Stimulated activated CD8-positive, alpha-beta memory T cell treated with anti-CD3 and anti-CD28 coated beads, Interleukin-12 subunit alpha, Interleukin-12 subunit beta, amount 100 ng/mL, for 1 hour (primary cell): Measurements from ENCODE around the gene CEP89.
"Not testable (repeated sequence)": the region's sequence is repeated elsewhere in the genome, so short reads cannot be mapped to it uniquely, and the experiment has no call there.

Experiments used
- DNase-seq: peaks from one replicate; pipeline ENCODE4 v3.0.0-alpha.2; 2020; ENCODE audit warnings: low read depth

Gene CEP89

DNA sequence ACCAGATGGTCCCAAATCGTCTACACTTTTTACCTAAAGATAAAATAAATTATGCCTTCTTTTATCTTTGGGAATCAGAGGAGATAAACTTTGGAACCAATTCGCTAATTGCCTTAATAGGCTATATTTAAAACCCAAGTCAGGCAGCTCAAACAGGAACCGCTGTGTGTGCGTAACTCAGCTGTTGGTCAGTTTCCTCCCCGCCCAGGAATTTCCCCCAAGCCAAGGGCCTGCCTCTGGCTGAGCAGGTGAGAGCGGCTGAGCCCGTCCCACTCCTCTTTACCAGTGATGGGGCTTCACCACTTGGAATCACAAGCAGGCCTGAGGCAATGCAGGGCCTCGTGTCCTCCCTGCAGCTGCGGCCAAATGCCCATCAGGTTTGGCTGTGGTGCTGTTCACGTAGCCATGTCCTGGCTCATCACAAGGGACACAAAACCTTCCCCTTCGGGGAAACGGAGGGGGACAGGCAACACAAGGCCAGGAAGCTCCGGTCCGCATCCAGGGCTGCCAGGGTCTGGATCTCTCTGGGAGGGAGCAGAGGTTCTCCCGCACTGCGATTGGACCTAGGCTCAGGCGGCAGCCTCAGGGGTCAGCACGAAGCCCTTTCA is 101.7 kb downstream of the CEP89 start:
- DNase-seq: no peak

DNA sequence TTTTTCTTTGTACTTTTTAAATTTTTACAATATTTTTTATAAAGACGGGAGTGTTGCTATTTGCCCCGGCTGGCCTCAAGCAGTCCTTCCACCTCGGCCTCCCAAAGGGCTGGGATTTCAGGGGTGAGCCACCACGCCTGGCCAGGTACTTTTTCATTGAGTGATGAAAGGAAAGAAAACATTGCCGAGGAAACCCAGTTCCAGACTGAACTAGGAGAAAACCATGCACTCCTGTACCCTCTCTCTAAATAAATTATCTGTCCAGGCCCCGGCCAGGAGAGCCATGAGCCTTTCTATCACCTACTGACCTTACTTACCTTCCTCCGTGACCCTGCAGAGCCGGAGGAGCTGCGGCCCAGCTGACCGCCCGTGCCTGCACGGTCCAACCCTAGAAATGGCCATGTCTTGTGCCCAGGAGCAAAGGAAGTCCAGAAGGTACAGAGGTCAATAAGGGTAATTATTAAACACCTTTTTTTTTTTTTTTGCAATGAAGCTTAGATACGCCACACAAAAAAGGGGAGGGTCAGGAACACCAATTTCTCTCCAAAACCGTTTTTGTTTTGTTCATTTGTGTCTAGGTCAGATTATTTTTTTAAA is 102.3 kb downstream of the CEP89 start, which contains the start of gene SLC7A9:
Gene SLC7A9 (minus strand): TSS at position 399 of the 597 bp plus-strand sequence. CDS start 1,233 bp downstream, outside the sequence.
- no peak for DNase-seq

DNA sequence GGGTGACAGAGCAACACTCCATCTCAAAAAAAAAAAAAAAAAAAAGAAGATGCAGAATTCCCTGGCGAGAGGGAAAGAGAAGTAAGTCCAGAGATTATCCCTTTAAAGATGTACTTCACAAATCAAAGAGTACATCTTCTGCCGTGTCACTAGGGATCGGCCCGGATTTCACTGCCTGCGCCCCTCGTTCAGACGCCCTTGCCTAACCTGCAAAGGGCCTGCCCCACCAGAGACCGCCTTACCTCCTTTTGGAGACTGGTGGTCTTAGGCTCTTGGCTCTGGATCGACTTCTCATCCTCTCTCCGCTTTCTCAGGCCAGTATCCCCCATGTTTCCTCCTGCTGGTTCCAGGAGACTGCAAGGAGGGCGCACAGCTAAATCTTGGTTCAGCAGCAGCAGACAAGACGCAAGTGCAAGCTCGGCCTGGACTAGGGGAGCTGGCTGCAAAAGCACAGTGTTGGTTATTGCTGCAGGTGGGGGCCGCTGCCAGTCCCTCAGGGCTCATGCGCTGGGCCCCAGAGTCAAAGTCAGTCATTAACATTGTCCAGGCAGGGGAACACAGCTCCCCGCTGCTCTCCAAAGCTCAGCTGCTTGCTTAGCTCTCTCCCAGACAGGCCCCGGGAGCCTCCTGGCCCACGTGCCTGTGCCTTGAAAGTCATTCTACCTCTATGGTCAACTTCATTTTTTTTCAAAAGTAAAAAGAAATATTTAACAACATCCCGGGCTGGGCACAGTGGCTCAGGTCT is 103.4 kb downstream of the CEP89 start:
- no peak for DNase-seq

DNA sequence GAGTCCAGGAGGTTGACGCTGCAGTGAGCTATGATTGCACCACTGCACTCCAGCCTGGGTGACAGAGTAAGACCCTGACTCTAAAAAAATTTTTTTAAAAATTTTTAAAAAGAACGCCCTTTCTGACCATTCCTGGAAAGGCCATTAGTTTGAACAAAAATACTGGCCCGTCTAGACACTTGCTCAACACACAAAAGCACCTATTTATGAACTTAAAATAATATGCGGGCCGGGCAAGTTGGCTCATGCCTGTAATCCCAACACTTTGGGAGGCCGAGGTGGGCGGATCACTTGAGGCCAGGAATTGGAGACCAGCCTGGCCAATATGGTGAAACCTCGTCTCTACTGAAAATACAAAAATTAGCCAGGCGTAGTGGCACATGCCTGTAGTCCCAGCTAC is 104.3 kb downstream of the CEP89 start:
- DNase-seq: not testable (repeated sequence)

DNA sequence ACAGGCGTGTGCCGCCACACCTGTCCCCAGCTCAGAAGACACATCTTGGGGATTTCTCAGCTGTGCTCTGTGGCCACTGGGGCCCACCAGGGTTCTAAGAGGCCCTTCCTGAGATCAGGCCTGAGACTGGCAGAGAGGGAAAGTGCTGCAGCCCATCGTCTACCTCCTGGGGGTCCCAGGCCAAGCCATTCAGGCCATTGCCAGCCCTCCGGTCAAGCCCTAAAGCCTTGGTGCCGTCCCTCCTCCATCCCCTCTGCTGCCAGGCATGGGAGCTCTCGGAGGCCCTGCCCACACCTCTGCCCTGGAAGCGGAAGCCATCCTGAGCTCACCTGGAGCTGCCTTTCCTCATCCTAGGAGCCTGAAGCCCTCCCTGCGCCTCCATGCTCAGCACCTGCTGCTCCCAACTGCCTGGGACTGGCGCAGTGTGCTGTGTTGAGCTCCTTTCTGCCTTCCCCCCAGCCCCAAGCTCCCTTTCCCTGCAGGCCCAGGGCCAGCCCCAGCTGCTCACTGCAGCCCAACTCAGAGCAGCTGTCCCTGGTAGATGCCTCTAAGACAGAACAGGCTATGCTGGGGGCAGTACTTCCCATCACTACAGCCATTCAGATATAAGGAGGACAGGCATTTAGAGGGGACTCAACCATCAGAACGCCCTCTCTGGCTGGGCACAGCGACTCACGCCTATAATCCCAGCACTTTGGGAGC is 105.0 kb downstream of the CEP89 start:
- DNase-seq: no peak

DNA sequence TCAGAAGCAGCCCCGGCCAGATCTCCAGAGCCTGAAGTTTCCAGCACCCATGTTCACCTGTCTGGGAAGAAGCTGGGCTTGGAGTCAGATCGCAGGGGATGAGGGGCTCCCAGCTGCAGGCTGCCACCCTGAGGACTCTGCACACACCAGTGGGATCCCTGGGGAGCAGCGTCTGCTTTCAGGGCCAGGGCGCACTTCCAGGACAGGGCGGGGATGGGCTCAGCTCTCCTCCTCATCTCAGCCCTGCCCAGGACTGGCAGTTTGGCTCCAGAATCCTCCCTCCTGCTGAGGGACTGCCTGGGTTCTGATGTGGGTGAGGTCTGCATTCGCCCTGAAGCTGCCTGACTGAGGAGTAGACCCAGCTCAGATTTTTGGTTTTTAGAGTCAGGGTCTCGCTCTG is 105.7 kb downstream of the CEP89 start:
- DNase-seq: no peak

DNA sequence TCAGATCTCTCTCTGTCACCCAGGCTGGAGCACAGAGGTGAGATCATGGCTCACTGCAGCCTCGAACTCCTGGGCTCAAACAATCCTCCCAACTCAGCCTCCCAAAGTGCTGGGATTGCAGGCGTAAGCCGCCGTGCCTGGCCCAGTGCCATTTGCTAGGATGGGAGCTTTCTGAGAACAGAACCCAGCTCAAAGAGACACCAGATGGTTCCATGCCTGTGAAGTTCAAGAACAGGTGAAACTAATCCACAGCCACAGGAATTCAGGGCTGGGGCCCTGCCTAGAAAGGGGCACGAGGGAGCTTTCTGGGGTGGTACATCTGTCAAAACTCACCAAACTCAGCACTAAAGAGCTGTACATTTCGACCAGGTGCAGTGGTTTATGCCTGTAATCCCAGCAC is 106.4 kb downstream of the CEP89 start:
- no peak for DNase-seq

DNA sequence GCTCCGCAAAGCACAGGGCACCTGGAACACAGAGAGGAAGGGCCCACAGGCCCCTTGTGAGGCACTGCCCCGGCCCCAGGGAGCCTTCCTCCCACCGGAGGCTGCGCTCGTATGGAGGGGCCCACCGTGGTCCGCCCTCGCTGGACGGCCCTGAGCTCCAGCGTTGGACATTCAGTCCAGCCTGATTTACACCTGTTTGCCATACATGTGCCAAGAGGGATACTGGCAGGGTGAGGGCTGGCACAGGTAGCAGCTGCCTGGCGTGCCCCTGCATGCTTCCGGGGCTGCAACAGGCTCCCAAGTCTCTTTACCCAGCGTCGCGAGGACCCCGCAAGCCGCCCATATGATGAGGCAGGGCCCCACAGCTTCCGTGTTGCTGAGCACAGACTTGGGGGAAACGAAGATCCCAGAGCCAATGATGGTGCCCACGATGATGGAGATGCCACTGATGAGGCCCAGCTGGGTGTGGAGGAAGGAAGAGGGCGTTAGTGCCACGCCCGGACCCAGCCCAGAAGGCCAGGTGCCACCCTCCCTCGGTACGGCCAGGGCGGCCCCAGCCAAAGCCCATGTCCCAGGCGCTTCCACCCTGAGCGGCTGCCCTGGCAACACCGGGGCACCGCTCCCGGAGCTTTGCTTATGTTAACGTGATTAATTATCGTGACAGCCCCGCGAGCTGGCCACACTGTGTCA is 107.3 kb downstream of the CEP89 start:
- no peak for DNase-seq

DNA sequence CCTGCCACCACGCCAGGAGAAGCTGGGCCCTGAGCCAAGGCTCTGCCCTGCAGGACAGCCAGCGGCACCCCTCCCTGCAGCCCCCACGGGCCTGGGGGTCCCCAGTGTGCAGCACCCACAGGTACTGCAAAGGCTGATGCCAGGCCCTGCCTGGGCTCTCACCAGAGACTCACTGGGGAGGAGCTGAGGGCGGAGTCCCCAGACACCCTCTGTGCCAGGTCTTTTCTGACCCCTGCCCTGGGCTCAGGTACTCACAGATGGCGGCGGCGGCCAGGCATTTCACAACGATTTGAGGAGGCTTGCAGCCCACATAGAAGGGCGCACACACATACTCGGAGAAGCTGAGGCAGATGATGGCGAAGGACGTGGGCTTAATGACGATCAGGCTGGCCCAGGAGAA is 107.9 kb downstream of the CEP89 start:
- DNase-seq: no peak

DNA sequence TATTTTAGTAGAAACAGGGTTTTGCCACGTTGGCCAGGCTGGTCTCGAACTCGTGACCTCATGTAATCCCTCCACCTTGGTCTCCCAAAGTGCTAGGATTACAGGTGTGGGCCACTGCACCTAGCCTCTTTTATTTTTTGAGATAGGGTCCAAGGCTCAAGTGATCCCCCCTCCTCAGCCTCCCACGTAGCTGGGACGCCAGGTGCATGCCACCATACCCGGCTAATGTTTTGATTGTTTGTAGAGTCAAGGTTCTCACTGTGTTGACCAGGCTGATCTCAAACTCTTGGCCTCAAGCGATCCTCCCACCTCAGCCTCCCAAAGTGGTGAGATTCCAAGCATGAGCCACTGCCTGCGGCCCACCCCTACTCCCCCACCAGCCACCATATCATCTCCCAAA is 108.5 kb downstream of the CEP89 start:
- DNase-seq: no peak

DNA sequence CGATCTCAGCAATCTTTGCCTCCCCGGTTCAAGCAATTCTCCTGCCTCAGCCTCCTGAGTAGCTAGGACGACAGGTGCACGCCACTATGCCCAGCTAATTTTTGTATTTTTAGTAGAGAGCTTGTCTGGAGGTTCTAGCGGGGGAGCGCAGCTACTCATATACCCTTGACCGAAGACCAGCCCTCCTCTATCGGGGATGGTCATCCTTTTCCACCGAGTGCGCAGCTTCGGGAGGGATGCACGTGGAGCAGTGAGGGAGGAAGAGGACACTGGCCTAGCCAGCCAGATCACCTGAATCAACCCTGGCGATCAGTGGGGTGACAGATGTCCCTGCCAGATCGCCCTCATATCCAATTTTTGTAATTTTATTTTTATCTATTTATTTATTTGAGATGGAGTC is 109.0 kb downstream of the CEP89 start:
- DNase-seq: no peak

DNA sequence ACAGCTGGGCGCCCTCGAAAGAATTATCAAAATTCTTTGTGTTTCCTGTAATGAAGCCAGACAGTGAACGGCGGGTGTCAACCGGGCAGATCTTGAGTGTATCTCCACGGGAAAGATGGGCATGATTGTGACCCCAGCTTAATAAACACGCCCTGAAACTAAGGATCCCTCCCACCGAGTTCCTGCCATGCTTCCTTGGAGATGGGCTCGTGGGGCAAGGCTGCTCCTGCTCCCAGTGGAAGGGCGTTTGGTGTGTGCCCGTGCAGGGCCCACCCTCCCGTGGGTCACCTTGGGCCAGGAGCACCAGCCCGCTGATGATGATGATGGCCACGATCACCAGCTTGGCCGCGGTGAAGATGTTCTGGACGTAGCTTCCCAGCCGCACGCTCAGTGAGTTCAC is 109.6 kb downstream of the CEP89 start:
- DNase-seq: no peak

DNA sequence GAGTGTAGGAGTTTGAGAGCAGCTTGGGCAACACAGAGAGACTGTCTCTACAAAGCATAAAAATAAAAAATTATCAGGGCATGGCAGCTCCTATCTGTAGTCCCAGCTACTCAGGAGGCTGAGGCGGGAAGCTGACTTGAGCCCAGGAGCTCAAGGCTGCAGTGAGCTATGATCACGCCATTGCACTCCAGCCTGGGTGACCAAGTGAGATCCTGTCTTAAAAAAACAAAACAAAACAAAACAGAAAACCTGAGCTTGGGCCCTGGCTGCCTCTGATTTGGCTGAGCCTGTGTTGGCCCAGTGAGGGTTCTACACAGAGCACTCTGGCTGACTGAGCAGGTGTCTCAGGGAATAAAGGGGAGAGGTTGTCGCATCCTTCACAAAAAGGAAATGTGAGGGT is 110.2 kb downstream of the CEP89 start:
- no peak for DNase-seq

DNA sequence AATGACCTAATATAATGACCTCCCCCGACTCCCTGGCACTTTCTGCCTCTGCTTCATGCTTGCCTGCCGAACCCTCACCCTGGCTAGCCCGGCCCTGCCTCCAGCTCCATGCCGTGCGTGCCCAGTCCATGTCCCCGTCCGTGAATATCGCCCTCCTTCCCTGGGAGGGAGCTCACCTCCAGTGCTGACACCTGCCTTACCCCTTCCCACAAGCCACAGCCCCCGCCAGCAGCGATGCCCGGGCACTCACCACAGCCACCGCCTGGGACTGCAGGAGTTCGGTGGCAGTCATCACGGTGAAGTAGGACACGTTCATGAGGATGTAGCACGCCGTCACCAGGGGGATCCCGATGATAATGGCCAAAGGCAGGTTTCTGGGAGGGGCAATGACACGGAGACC is 112.2 kb downstream of the CEP89 start:
- no peak for DNase-seq

DNA sequence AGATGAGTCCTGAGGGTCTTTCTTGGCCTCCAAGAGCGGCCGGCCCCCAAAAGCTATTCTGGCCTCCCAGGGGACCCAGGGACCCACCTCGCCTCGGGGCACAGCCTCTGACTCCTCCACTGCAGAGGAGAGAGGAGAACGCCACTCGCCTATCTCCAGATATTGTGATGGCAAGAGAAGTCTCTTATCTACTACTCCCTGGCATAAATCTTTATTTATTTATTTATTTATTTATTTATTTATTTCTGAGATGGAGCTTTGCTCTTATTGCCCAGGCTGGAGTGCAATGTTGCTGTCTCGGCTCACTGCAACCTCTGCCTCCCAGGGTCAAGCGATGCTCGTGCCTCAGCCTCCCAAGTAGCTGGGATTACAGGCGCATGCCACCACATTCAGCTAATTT is 113.2 kb downstream of the CEP89 start:
- DNase-seq: no peak

DNA sequence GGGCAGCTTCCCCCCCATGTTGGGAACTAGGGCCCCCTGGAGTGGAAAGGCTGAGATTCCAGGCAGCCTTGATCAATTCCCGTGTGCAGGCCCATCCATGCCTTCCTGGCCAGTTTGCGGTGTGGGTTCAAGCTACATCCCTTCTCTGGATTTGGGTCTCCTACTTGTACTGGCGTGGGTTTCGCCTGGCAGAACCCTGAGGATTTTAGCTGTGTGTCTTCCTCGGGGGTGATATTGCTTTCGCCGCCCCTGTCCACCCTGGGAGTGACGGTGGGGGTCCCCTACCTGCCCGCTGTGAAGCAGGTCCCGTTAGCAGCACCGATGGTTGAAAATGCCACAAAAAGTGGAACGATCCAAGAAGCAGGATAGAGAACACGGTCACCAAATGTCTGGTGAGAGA is 113.6 kb downstream of the CEP89 start:
- no peak for DNase-seq

DNA sequence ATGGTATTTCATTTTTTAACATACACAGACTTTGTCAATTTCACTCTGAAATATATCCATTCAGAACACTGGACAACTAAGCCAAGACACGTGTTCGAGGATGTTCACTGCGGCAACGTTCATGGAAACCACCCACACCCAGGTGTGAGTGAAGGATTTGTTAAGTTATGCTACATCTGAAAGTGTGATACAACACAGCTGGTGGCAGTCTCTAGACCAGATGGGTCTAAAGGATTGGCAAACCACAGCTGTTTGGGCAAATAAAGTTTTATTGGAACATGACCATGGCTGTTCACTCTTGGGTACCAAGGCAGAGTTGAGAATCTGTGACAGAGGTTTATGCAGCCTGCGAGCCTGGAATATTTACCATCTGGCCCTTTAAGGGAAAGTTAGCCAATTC is 114.2 kb downstream of the CEP89 start:
- DNase-seq: no peak

DNA sequence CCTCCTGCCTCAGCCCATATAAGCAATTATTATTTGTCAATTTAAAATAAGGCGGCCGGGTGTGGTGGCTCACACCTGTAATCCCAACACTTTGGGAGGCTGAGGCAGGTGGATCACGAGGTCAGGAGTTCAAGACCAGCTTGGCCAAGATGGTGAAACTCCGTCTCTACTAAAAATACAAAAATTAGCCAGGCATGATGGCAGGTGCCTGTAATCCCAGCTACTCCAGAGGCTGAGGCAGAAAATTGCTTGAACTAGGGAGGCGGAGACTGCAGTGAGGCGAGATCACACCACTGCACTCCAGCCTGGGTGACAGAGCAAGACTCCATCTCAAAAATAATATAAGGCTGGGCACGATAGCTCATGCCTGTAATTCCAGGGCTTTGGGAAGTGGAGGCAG is 114.9 kb downstream of the CEP89 start:
- DNase-seq: not testable (repeated sequence)

DNA sequence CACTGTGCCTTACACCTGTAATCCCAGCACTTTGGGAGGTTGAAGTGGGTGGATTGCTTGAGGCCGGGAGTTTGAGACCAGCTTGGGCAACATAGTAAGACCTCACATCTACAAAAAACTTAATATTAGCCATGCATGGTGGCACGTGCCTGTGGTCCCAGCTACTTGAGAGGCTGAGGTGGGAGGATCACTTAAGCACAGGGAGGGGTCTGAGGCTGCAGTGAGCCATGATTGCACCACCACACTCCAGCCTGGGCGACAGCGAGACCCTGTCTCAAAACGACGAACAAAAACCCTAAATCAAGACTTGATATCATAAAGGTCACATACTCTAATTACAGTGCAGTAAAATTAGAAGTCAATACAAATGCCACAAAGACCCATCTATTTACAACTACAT is 119.5 kb downstream of the CEP89 start:
- no peak for DNase-seq

DNA sequence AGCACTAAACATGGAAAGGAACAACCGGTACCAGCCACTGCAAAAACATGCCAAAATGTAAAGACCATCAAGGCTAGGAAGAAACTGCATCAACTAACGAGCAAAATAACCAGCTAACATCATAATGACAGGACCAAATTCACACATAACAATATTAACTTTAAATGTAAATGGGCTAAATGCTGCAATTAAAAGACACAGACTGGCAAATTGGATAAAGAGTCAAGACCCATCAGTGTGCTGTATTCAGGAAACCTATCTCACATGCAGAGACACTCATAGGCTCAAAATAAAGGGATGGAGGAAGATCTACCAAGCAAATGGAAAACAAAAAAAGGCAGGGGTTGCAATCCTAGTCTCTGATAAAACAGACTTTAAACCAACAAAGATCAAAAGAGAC is 123.7 kb downstream of the CEP89 start:
- DNase-seq: not testable (repeated sequence)

DNA sequence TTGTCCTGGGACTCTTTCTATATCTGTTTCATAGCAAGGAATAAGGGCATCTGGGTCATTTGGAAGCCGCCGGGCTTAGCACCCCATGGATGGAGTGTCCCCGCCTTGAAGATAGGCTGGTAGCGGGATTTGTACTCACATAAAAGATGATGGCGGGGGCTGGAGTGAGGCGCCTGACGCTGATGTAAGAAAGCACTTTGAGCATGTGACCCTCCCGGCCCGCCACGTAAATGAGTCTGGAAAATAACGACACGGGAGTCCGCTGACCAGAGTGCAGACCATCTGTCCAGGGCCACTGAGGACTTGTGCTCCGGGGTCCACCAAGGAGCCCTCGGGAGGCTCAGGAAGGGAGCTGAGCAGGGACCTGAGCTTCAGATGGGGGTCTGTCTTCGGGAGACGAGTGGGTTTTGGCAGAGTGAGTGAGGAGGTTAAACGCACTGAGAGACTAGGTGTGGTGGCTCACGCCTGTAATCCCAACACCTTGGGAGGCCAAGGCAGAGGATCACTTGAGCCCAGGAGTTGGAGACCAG is 128.0 kb downstream of the CEP89 start:
- no peak for DNase-seq

DNA sequence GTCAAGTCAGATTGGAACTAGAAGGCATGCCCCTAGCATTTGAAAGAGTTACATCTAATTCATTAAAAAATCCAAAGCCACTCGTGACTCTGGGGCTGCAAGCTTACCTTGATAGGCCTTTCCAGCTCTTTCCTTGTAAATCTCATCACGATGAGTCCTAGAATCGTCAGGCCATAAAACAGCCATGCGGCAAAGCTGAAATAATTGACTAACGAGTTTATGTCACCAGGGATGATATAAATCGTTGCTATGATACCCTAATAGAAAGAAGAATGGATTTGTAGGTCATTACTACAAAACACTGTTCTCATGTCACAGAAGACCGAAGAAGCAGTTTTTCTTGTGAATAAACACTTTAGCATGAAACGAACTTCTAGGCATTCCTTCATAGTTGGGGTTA is 129.7 kb downstream of the CEP89 start:
- no peak for DNase-seq
